K562 (cell line): ENCODE measurements around the gene GPHN. TPM values are rescaled to one million over a fixed set of nuclear protein-coding genes. Genes with fewer than 3 reads are reported as not detected.

ENCODE experiments used
- ATAC-seq: fragments of 200-7000 bp; cut with Tn5 transposase; 3 replicates; pipeline ENCODE4 v1.9.1; 2020; ENCODE audit warnings: moderate library complexity
- BruUV-seq: library from RNA; stranded (reverse); fragments of 400-500 nt; replicated peaks from 2 replicates; lab custom pipeline; 2021; lab: Mats Ljungman, UMichigan
- CTCF ChIA-PET: fragments of 300-600 bp; formaldehyde crosslinking; extraction: SDS; loops from one replicate; lab custom pipeline; 2021; ENCODE audit warnings: low intra/inter-chr PET ratio; lab: Yijun Ruan, JAX
- POLR2A ChIA-PET: fragments of 300-600, 350-650 bp; sonication (Branson Sonifier 250); formaldehyde crosslinking; extraction: SDS; loops from one replicate; lab custom pipeline; 2021; ENCODE audit warnings: antibody characterized with exemption, inconsistent platforms; lab: Yijun Ruan, JAX
- DNase-seq, 4 experiments: peaks; one replicate each; pipeline versions ENCODE4 v3.0.0 to v3.0.0-alpha.2; 2011 to 2018; ENCODE audit warnings: low spot score in 3 of 4, mixed read lengths in 3 of 4; ENCODE audit errors: extremely low read depth in 1 of 4
- FAIRE-seq: peaks from 2 replicates; lab custom pipeline; 2011; peaks lifted over from hg19 to GRCh38; lab: Jason Lieb, UNC
- H2AFZ ChIP-seq: 2 replicates; pipeline ENCODE4 v1.6.0; 2011; ENCODE audit warnings: low read depth, low read length, control low read depth, inconsistent platforms
- H3K27ac ChIP-seq: fragments of 200-600 bp; 3 replicates; pipeline ENCODE4 v1.8.0; 2011; ENCODE audit warnings: low read depth, mild to moderate bottlenecking, control low read depth, inconsistent platforms, low read length, moderate library complexity, mixed read lengths; ENCODE audit errors: extremely low read depth
- H3K27me3 ChIP-seq, 2 experiments: fragments of 300-600 bp in 1 of 2; 2 replicates in 1 of 2; 3 replicates in 1 of 2; pipeline versions ENCODE4 v1.6.0 to v1.8.0; 2011; ENCODE audit warnings: inconsistent platforms in 2 of 2, low read length in 2 of 2, mild to moderate bottlenecking in 1 of 2, mixed read lengths in 1 of 2, moderate library complexity in 1 of 2; ENCODE audit not compliant: control insufficient read depth in 2 of 2, insufficient read depth in 2 of 2
- H3K36me3 ChIP-seq: fragments of 300-600 bp; 3 replicates; pipeline ENCODE4 v1.8.0; 2011; ENCODE audit warnings: mild to moderate bottlenecking, low read length, inconsistent platforms; ENCODE audit not compliant: control insufficient read depth, insufficient read depth
- H3K4me1 ChIP-seq, 2 experiments: fragments of 200-600 bp in 1 of 2; replicated peaks in 1 of 2; 2 replicates in 1 of 2; 3 replicates in 1 of 2; pipeline versions ENCODE4 v1.5.1 to v1.8.0; 2011; ENCODE audit warnings: inconsistent platforms in 2 of 2, low read length in 2 of 2, mild to moderate bottlenecking in 1 of 2, mixed read lengths in 1 of 2, moderate library complexity in 1 of 2; ENCODE audit not compliant: control insufficient read depth in 2 of 2, insufficient read depth in 2 of 2
- H3K4me2 ChIP-seq: 2 replicates; pipeline ENCODE4 v1.6.1; 2011; ENCODE audit warnings: low read length, control low read depth, inconsistent platforms, mixed read lengths; ENCODE audit not compliant: insufficient read depth
- H3K4me3 ChIP-seq: fragments of 200-600 bp; sonication (generic), shearing (Covaris generic); 2 replicates; pipeline ENCODE4 v1.5.1; 2016; ENCODE audit warnings: control low read depth, inconsistent platforms
- H3K79me2 ChIP-seq: fragments of 200-600 bp; 3 replicates; pipeline ENCODE4 v1.8.0; 2011; ENCODE audit warnings: low read length, inconsistent platforms; ENCODE audit not compliant: control insufficient read depth, insufficient read depth
- H3K9ac ChIP-seq, 2 experiments: 2 replicates each; pipeline versions ENCODE4 v1.6.0 to v1.6.1; 2011; ENCODE audit warnings: low read depth in 2 of 2, low read length in 2 of 2, control low read depth in 1 of 2, inconsistent platforms in 1 of 2, mild to moderate bottlenecking in 1 of 2, mixed read lengths in 1 of 2; ENCODE audit not compliant: insufficient read depth in 1 of 2
- H3K9me1 ChIP-seq: one replicate; pipeline ENCODE4 v1.6.0; 2011; ENCODE audit warnings: inconsistent platforms, mild to moderate bottlenecking, low read length, moderate library complexity; ENCODE audit not compliant: control insufficient read depth, insufficient read depth
- H3K9me3 ChIP-seq: replicated peaks from 2 replicates; pipeline ENCODE4 v1.5.1; 2011; ENCODE audit warnings: low read depth, low read length, inconsistent platforms; ENCODE audit not compliant: control insufficient read depth, insufficient read depth
- H4K20me1 ChIP-seq: replicated peaks from 2 replicates; pipeline ENCODE4 v1.6.1; 2011; ENCODE audit warnings: low read length, inconsistent platforms, mixed read lengths; ENCODE audit not compliant: control insufficient read depth, insufficient read depth
- AFF1 ChIP-seq, 2 experiments: fragments of 450-650 bp; IDR thresholded peaks; 2 replicates each; pipeline ENCODE4 v1.6.1; 2018; ENCODE audit warnings: mild to moderate bottlenecking in 2 of 2, low read depth in 1 of 2; ENCODE audit not compliant: partially characterized antibody in 2 of 2
- ASH1L ChIP-seq: fragments of 450-650 bp; IDR thresholded peaks from 2 replicates; pipeline ENCODE4 v1.6.1; 2018; ENCODE audit warnings: borderline replicate concordance, mild to moderate bottlenecking, low read depth; ENCODE audit not compliant: partially characterized antibody
- CHCHD3 ChIP-seq: fragments of 250-450 bp; sonication (Bioruptor Pico); IDR thresholded peaks from 2 replicates; pipeline ENCODE4 v2.1.2; 2022; ENCODE audit warnings: mild to moderate bottlenecking
- CHD4 ChIP-seq: fragments of 200-600 bp; sonication (generic); IDR thresholded peaks from 3 replicates; pipeline ENCODE4 v1.6.1; 2012; ENCODE audit warnings: low read depth, mild to moderate bottlenecking, mixed read lengths, low read length, inconsistent platforms; ENCODE audit not compliant: insufficient read depth, insufficient replicate concordance, poor library complexity, severe bottlenecking
- IRF2 ChIP-seq: sonication (generic); formaldehyde crosslinking; IDR thresholded peaks from 2 replicates; pipeline ENCODE4 v1.8.1; 2022; ENCODE audit warnings: mild to moderate bottlenecking, missing genetic modification reagents
- NR0B1 ChIP-seq: fragments of 450-650 bp; IDR thresholded peaks from one replicate; pipeline ENCODE4 v1.6.1; 2018; ENCODE audit warnings: mild to moderate bottlenecking, moderate library complexity; ENCODE audit not compliant: partially characterized antibody
- PHTF2 ChIP-seq: fragments of 250-450 bp; sonication (Bioruptor Pico); IDR thresholded peaks from 2 replicates; pipeline ENCODE4 v1.5.0; 2021; ENCODE audit warnings: mild to moderate bottlenecking
- TCFL5 ChIP-seq: fragments of 250-450 bp; sonication (Bioruptor Pico); conservative IDR thresholded peaks from 2 replicates; pipeline ENCODE4 v1.6.1; 2021; ENCODE audit warnings: mild to moderate bottlenecking, moderate library complexity, matching md5 sums
- XRCC5 ChIP-seq: fragments of 200-400 bp; formaldehyde crosslinking; IDR thresholded peaks from 2 replicates; pipeline ENCODE4 v1.6.1; 2017; ENCODE audit warnings: low read depth, mild to moderate bottlenecking, low read length
- ZNF184 ChIP-seq: sonication (generic); formaldehyde crosslinking; IDR thresholded peaks from 2 replicates; pipeline ENCODE4 v1.5.0; 2020; ENCODE audit warnings: missing genetic modification reagents
- ZNF224 ChIP-seq: sonication (generic); formaldehyde crosslinking; IDR thresholded peaks from 2 replicates; pipeline ENCODE4 v1.8.0; 2022; ENCODE audit warnings: mild to moderate bottlenecking, missing genetic modification reagents
- ZNF57 ChIP-seq: fragments of 450-650 bp; formaldehyde crosslinking; IDR thresholded peaks from 2 replicates; pipeline ENCODE4 v1.4.0; 2020; ENCODE audit warnings: mild to moderate bottlenecking, moderate library complexity
- ZNF589 ChIP-seq: fragments of 200-800 bp; sonication (Bioruptor generic); IDR thresholded peaks from 2 replicates; pipeline ENCODE4 v1.6.1; 2016; ENCODE audit warnings: low read depth, missing genetic modification characterization, missing compliant biosample characterization
- ZNF695 ChIP-seq: fragments of 450-650 bp; formaldehyde crosslinking; IDR thresholded peaks from 2 replicates; pipeline ENCODE4 v1.4.0; 2020; ENCODE audit warnings: mild to moderate bottlenecking, moderate library complexity
- ZSCAN29 ChIP-seq: fragments of 450-650 bp; IDR thresholded peaks from 2 replicates; pipeline ENCODE4 v1.6.1; 2017
- WGBS: fragments of 100-300 bp; shearing (Covaris generic); methylation state at CpG from one replicate; pipeline ENCODE4 v1.1.6; 2016; ENCODE audit warnings: low coverage, mixed read lengths; ENCODE audit not compliant: insufficient coverage; ENCODE audit errors: missing lambda C conversion rate; 5-methylcytosine and 5-hydroxymethylcytosine counted together
- in situ Hi-C: fragments of 300-500 bp; cut with MboI; formaldehyde crosslinking; loops from 4 replicates; pipeline ENCODE4 v1.15.0; 2018; ENCODE audit warnings: inconsistent platforms, mixed read lengths
- intact Hi-C: fragments of 100-400 bp; cut with micrococcal nuclease; formaldehyde crosslinking; loops from 2 replicates; pipeline ENCODE4 v1.14.2; 2022
- polyA plus RNA-seq, 8 experiments: library from polyadenylated mRNA; depleted of rRNA in 4 of 8; stranded (reverse) in 5 of 8; unstranded in 3 of 8; fragments of >200 nt; fragmentation: Nextera tagmentation in 2 of 8; fragmentation: Illumina TruSeq in 1 of 8; extraction: Ambion mirVana in 2 of 8; extraction: Trizol in 1 of 8; gene quantifications; 2 replicates each; pipeline versions ENCODE4 v1.2.1 to v1.2.3, GENCODE V29; 2011 to 2014; ENCODE audit warnings: inconsistent platforms in 1 of 8, missing spikeins in 1 of 8
- total RNA-seq, 7 experiments: library from RNA; depleted of rRNA in 6 of 7; stranded (reverse); fragments of >200 nt in 6 of 7; fragmentation: Illumina TruSeq in 2 of 7; extraction: Trizol in 2 of 7; gene quantifications; 2 replicates each; pipeline versions ENCODE4 v1.2.1 to v1.2.3, GENCODE V29; 2011 to 2021; ENCODE audit warnings: low replicate concordance in 1 of 7

Gene GPHN
- total and polyA plus RNA-seq, 9 of the 15 experiments (the other 6 are each of a cell fraction or from before 2014, with no cell fraction given) = 5.9 to 16.0 (median 11.4) TPM

GRCh38 chr14:66613344-66613743, 105.4 kb downstream of the GPHN start:
- in situ Hi-C loops = no loop called here
- no peak for ATAC-seq
- CTCF ChIA-PET = no interaction called here

GRCh38 chr14:66619952-66620351, 112.0 kb downstream of the GPHN start:
- Histone ChIP-seq H3K9me1 (no peaks in the 10 kb centered on the region), H3K4me2 (no peak overlapping the region), H3K9ac (no peak overlapping the region), H2AFZ (no peak overlapping the region), H3K9me3 (no peaks in the 10 kb centered on the region), H3K79me2 (no peaks in the 10 kb centered on the region), H3K4me1 (no peaks in the 10 kb centered on the region), H3K4me3 (no peak overlapping the region), H3K36me3 (no peaks in the 10 kb centered on the region), H4K20me1 (no peaks in the 10 kb centered on the region), H3K27ac (no peak overlapping the region), H3K27me3 (no peaks in the 10 kb centered on the region)
- ChIA-PET POLR2A (no interaction called here), CTCF (no interaction called here)
- in situ Hi-C loops (no loop called here), intact Hi-C loops (loop anchor here (5.0 kb wide), 1 partner anchor 497 kb away; no protein-coding TSS in a partner anchor)
- FAIRE-seq (no peak), ATAC-seq (no peak), DNase-seq (no peak)
- 100% methylated on average over 1 of the region's 2 CpGs for WGBS
- no TSS peak for BruUV-seq
- no peak for TF ChIP-seq ASH1L
- TF ChIP-seq IRF2 (CRISPR knock-in tag) = no peak
- TF ChIP-seq ZNF184 (CRISPR knock-in tag) = no peak
- TF ChIP-seq AFF1 (IDR thresholded peaks at IDR 0.05; ENCODE audit: low read depth in 1 of 2, partially characterized antibody in 2 of 2) = no peak
- TF ChIP-seq CHD4 = no peak
- TF ChIP-seq TCFL5 = no peak
- TF ChIP-seq NR0B1 = no peak
- no peak for TF ChIP-seq CHCHD3 (CRISPR knock-in tag)
- no peak for TF ChIP-seq ZNF224 (CRISPR knock-in tag)
- no peak for TF ChIP-seq ZSCAN29

More at GRCh38 chr14:66613344-66613743, 105.4 kb downstream of the GPHN start:
- H3K4me1 ChIP-seq = no peaks in the 10 kb centered on the region
- no peak overlapping the region for H2AFZ ChIP-seq
- no peak for TF ChIP-seq ZNF589 (CRISPR knock-in tag)
- no peak for TF ChIP-seq PHTF2 (CRISPR knock-in tag)
- TF ChIP-seq ZNF57 = no peak
- no peak for TF ChIP-seq ZNF695 (CRISPR knock-in tag)
- no peak for TF ChIP-seq XRCC5
- DNase-seq (no peak), FAIRE-seq (no peak)
- no peaks in the 10 kb centered on the region for H4K20me1 ChIP-seq
- no TSS peak for BruUV-seq
- H3K4me3 ChIP-seq = no peak overlapping the region
- H3K9me1 ChIP-seq = no peaks in the 10 kb centered on the region
- H3K4me2 ChIP-seq = no peak overlapping the region
- H3K27me3 ChIP-seq = no peaks in the 10 kb centered on the region
- no peaks in the 10 kb centered on the region for H3K79me2 ChIP-seq
- no peaks in the 10 kb centered on the region for H3K9me3 ChIP-seq
- POLR2A ChIA-PET = no interaction called here
- no peak overlapping the region for H3K9ac ChIP-seq
- H3K36me3 ChIP-seq = no peaks in the 10 kb centered on the region
- 69% methylated on average over 2 of the region's 2 CpGs for WGBS
- H3K27ac ChIP-seq = no peak overlapping the region
- intact Hi-C loops = no loop called here
